GM18505 (cell line): ENCODE results near the gene AKAP11.

Source experiments
- ATAC-seq: cut with Tn5 transposase; IDR thresholded peaks from one replicate; pipeline ENCODE4 v1.9.1; 2021; ENCODE audit not compliant: unreplicated experiment
- POLR2A ChIP-seq: IDR thresholded peaks from 4 replicates; pipeline ENCODE4 v1.6.1; 2011; ENCODE audit warnings: borderline replicate concordance; ENCODE audit not compliant: insufficient read depth, insufficient read length; ENCODE audit errors: extremely low read depth

Gene AKAP11

DNA sequence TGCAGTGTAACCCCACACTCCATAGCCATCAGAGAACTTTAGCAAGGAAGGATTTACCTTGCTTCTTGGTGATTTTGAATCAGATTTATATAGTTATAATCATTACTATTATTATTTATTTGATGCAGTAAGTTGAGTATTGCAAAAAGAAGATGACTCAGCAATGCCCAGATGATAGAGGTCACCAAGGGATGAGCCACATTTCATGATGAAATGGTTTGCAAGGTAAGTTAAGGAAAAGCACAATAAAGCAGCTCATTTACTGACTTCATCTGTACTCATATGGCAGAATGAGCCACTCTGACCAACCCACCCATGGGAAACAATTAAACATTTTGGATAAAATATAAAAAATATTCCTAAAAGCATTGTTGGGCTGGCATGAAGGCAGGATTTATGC is 59.1 kb downstream of the AKAP11 start:
- no peak for TF ChIP-seq POLR2A
- ATAC-seq: no peak

GRCh38 chr13:42333613-42334328 is 61.8 kb downstream of the AKAP11 start:
- no peak for ATAC-seq
- no peak for TF ChIP-seq POLR2A

- ATAC-seq: no peak
- TF ChIP-seq POLR2A: no peak
Measured at GRCh38 chr13:42334329-42334706, 62.4 kb downstream of the AKAP11 start.

DNA sequence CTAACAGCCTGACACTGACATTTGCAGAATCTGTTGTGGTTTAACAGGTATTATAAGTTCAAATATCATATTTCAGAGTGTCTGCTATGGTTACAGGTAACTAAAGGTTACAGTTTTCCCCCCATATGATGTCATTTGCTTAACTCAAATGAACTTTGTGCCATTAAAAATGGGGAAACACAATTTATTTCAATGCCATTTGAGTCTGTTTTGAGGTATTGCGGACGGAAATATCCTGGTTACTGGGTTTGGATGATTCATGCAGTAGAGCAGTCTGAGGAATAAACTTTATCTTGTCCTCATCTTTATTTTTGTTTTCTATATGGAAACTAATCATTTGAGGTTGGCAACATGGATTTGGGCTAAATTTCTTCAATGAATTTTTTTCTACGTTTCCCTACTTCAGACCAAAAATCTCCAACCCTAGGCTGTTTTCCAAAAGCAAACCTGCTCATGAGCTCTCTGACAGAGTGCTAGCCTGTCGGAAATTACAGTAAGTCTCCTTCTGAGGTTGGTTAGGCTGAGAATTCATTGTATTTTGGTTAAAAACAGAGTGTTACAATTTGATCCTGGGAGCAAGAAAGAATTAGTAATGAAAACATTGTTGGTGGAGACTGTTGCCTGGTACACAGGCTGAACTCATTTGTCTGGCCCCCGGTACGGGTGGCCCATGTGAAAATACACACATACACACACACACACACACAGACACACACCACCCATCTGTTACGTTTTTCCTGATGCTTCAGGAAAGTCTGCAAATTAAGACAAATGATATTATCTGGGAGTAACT is 66.1 kb downstream of the AKAP11 start:
- no peak for TF ChIP-seq POLR2A
- ATAC-seq: no peak

GRCh38 chr13:42345367-42345766 is 73.4 kb downstream of the AKAP11 start:
- ATAC-seq: peak; percentile 53
- TF ChIP-seq POLR2A: no peak

- TF ChIP-seq POLR2A: no peak
- no peak for ATAC-seq
Measured at GRCh38 chr13:42348576-42348975, 76.6 kb downstream of the AKAP11 start.

- no peak for ATAC-seq
- no peak for TF ChIP-seq POLR2A
Measured at GRCh38 chr13:42350141-42350540, 78.2 kb downstream of the AKAP11 start.

DNA sequence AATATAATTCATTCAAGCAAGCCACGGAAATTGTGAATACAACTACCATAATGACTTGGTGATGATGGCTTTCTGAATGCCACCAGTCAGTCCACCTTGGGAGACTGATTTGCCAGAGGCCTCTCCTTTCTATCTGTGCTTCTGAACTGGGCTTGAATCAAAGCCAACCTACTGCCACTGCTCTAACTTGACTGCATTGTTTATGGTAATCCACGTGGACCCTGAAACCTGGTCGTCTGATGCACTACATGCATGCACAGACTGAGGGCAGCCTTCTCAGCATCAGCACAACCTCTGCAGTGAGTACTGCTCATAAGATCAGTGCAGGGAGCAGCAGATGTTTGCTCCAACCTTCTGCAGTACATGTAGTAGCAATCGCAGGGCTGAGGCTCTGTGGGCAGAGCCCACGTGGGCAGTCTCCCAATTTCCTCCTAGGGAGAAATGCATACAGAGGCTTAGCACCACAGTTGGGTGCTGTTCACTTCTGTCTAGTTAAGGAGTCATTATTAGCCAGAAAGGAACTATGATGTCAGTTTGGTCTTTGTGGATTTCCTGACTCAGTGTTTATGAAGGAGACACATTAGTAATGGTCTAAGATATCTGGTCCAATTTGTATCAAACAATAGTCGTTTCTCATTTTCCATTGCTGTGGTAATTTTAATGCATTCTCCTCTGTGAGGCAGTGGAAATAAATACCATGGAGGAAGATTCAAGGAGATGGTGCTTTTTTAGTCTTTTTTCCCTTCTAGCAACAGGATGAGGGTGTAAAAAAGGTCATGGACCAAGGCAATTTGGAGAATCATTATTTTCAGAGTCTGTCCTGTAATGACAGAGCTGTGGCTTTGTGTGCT is 82.5 kb downstream of the AKAP11 start:
- no peak for TF ChIP-seq POLR2A
- ATAC-seq: peak; percentile 81

DNA sequence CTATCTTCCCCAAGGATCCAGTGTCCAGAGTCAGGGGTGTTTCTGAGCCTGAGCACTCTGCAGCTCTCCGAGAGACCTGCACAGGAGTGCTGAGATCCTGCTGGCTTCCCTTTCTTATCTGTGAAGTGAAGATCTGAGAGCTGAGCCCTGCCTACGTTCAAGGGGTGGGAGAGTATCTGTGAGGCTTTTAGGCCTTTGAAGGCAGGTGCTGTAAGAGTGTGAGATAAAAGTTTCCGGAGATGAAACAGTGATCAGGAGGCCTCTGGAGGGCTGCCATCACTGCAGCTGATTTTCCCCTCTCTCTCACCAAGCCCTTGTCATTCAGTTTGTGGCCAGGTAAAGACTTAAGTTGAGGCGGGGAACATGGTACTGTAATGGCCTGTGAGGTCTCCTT is 83.1 kb downstream of the AKAP11 start:
- no peak for TF ChIP-seq POLR2A
- ATAC-seq: no peak

- TF ChIP-seq POLR2A: no peak
- ATAC-seq: no peak
Measured at GRCh38 chr13:42355491-42356183, 83.7 kb downstream of the AKAP11 start.

DNA sequence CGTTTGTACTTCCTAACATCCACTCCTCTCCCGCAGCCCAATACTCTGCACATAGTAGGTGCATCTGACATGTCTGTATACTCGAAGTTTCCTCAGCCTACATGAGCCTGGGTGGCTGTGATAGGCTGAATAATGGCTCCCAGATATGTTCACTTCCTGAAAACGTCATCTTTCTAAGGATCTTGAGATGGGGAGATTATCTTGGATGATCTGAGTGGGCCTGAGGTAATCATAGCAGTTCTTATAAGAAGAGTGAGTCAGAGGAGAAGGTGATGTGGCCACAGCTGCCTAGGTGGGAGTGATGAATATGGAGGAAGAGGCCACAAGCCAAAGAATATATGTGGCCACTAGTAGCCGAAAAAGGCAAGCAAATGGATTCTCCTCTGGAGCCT is 84.2 kb downstream of the AKAP11 start:
- TF ChIP-seq POLR2A: no peak
- ATAC-seq: no peak

GRCh38 chr13:42360046-42360574 is 88.2 kb downstream of the AKAP11 start:
- ATAC-seq: no peak
- no peak for TF ChIP-seq POLR2A

DNA sequence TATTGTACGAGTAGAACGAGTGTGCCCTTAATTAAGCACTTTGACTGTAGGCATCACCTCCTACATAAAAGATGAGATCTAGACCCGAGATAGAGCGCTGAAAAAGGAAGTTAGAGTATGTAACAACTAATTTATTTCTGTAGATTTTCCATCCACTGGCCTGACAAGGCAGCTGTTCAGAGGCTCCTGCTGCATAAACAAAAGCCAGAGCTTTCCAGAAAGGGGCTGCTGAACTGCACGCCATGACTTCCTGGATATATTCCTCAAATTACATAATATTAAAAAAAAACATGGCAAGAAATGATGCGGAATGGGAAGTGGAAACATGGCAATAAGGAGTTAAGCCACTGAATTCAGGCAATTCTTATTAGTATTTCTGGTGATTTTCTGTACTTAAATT is 89.7 kb downstream of the AKAP11 start:
- no peak for TF ChIP-seq POLR2A
- ATAC-seq: no peak
